NCI-H748 (cell line): ENCODE results near the gene NOL11.
"Not testable (repeated sequence)": the region's sequence is repeated elsewhere in the genome, so short reads cannot be mapped to it uniquely, and the experiment has no call there.

ENCODE experiments used
- DNase-seq: peaks from one replicate; lab custom pipeline; 2025; ENCODE audit not compliant: unreplicated experiment; lab: John Stamatoyannopoulos, UW

NOL11 gene

GRCh38 chr17:67717624-67718324 is at the start of gene NOL11:
NOL11 (plus strand) TSS chr17:67717936; CDS start chr17:67717948, 12 bp downstream.
- peak; percentile 98 for DNase-seq

GRCh38 chr17:67671493-67671892 is 46.2 kb upstream of the NOL11 start:
- DNase-seq, result peak; percentile 58

GRCh38 chr17:67672592-67673335 is 45.0 kb upstream of the NOL11 start:
- DNase-seq, result peak; percentile 60

- peak; percentile 31 for DNase-seq
Measured at GRCh38 chr17:67675481-67675880, 42.3 kb upstream of the NOL11 start.

- no peak for DNase-seq
Measured at GRCh38 chr17:67676305-67676704, 41.4 kb upstream of the NOL11 start.

GRCh38 chr17:67678414-67678813 is 39.3 kb upstream of the NOL11 start:
- no peak for DNase-seq

GRCh38 chr17:67679225-67679624 is 38.5 kb upstream of the NOL11 start:
- no peak for DNase-seq

- no peak for DNase-seq
Measured at GRCh38 chr17:67679721-67680120, 38.0 kb upstream of the NOL11 start.

GRCh38 chr17:67680445-67681224 is 37.1 kb upstream of the NOL11 start:
- DNase-seq, result no peak

GRCh38 chr17:67682196-67682595 is 35.5 kb upstream of the NOL11 start:
- no peak for DNase-seq

- no peak for DNase-seq
Measured at GRCh38 chr17:67685351-67685750, 32.4 kb upstream of the NOL11 start.

GRCh38 chr17:67686241-67686640 is 31.5 kb upstream of the NOL11 start:
- no peak for DNase-seq

GRCh38 chr17:67687511-67687910 is 30.2 kb upstream of the NOL11 start:
- no peak for DNase-seq

GRCh38 chr17:67689534-67690177 is 28.1 kb upstream of the NOL11 start:
- DNase-seq, result peak; percentile 67

- no peak for DNase-seq
Measured at GRCh38 chr17:67693811-67694210, 23.9 kb upstream of the NOL11 start.

- DNase-seq, result no peak
Measured at GRCh38 chr17:67696347-67696746, 21.4 kb upstream of the NOL11 start.

- peak; percentile 71 for DNase-seq
Measured at GRCh38 chr17:67696853-67697498, 20.8 kb upstream of the NOL11 start.

- peak; percentile 50 for DNase-seq
Measured at GRCh38 chr17:67700037-67700724, 17.6 kb upstream of the NOL11 start.

GRCh38 chr17:67700725-67701119 is 17.0 kb upstream of the NOL11 start:
- DNase-seq, result no peak

- DNase-seq, result not testable (repeated sequence)
Measured at GRCh38 chr17:67702861-67703260, 14.9 kb upstream of the NOL11 start.
